Choroid plexus epithelial cell (primary cell): ENCODE measurements around the gene TRIP10.

ENCODE experiments used
- DNase-seq: peaks from one replicate; pipeline ENCODE4 v3.0.0-alpha.2; 2010; ENCODE audit warnings: low read depth
- H3K4me3 ChIP-seq: 2 replicates; pipeline ENCODE4 v1.5.1; 2011; ENCODE audit warnings: low read depth, mild to moderate bottlenecking, control low read depth, low read length, moderate library complexity
- CTCF ChIP-seq: conservative IDR thresholded peaks from 2 replicates; pipeline ENCODE4 v1.5.1; 2011; ENCODE audit warnings: low read depth, mild to moderate bottlenecking, control low read depth, inconsistent platforms, low read length, moderate library complexity

TRIP10 gene

GRCh38 chr19:6739390-6739882 lies at the start of gene TRIP10:
TSS of gene TRIP10 (plus strand) at chr19:6739680. CDS start at chr19:6739762, 82 bp downstream.
- no peak for TF ChIP-seq CTCF
- peak within 1 kb of the TSS; percentile 84 for H3K4me3 ChIP-seq
- DNase-seq: peak; percentile 85

GRCh38 chr19:6690160-6690885 lies 49.2 kb upstream of the TRIP10 start:
- H3K4me3 ChIP-seq: no peak overlapping the region
- TF ChIP-seq CTCF: no peak
- DNase-seq: no peak

- no peak overlapping the region for H3K4me3 ChIP-seq
- no peak for TF ChIP-seq CTCF
- no peak for DNase-seq
Measured at GRCh38 chr19:6691342-6691741, 48.1 kb upstream of the TRIP10 start.

- DNase-seq: no peak
- H3K4me3 ChIP-seq: no peak overlapping the region
- TF ChIP-seq CTCF: no peak
Measured at GRCh38 chr19:6692027-6692426, 47.5 kb upstream of the TRIP10 start.

- TF ChIP-seq CTCF: no peak
- H3K4me3 ChIP-seq: no peak overlapping the region
- DNase-seq: no peak
Measured at GRCh38 chr19:6693056-6693471, 46.4 kb upstream of the TRIP10 start.

- DNase-seq: no peak
- no peak for TF ChIP-seq CTCF
- no peak overlapping the region for H3K4me3 ChIP-seq
Measured at GRCh38 chr19:6693681-6694080, 45.8 kb upstream of the TRIP10 start.

GRCh38 chr19:6694147-6694815 lies 45.2 kb upstream of the TRIP10 start:
- no peak for TF ChIP-seq CTCF
- no peak for DNase-seq

More at GRCh38 chr19:6694147-6694815, 45.2 kb upstream of the TRIP10 start:
- no peak overlapping the region for H3K4me3 ChIP-seq
